HL-60 (cell line): ENCODE data around the gene LPCAT1.

Experiments used
- DNase-seq, 2 experiments: peaks; one replicate each; pipeline ENCODE4 v3.0.0-alpha.2; 2010 to 2020; ENCODE audit warnings: low read depth in 1 of 2, low spot score in 1 of 2
- H3K27ac ChIP-seq: fragments of 250-450 bp; sonication (Bioruptor Pico); replicated peaks from 2 replicates; pipeline ENCODE4 v1.5.1; 2020; ENCODE audit warnings: mild to moderate bottlenecking, moderate library complexity
- H3K27me3 ChIP-seq: fragments of 250-450 bp; sonication (Bioruptor Pico); 2 replicates; pipeline ENCODE4 v1.5.1; 2021; ENCODE audit warnings: mild to moderate bottlenecking, moderate library complexity; ENCODE audit not compliant: insufficient read depth, poor library complexity, severe bottlenecking
- H3K4me3 ChIP-seq: replicated peaks from 2 replicates; pipeline ENCODE4 v1.5.1; 2011; ENCODE audit warnings: mild to moderate bottlenecking, control low read depth, low read length; ENCODE audit not compliant: insufficient read depth
- CTCF ChIP-seq: IDR thresholded peaks from one replicate; pipeline ENCODE4 v1.5.1; 2011; ENCODE audit warnings: low read length, control low read depth, inconsistent platforms; ENCODE audit not compliant: insufficient read depth
- GABPA ChIP-seq: IDR thresholded peaks from 2 replicates; pipeline ENCODE4 v1.6.1; 2012; ENCODE audit warnings: low read depth
- POLR2AphosphoS5 ChIP-seq: IDR thresholded peaks from 2 replicates; pipeline ENCODE4 v1.6.1; 2012; ENCODE audit warnings: low read depth
- REST ChIP-seq: IDR thresholded peaks from 2 replicates; pipeline ENCODE4 v1.6.1; 2012; ENCODE audit warnings: low read depth; ENCODE audit not compliant: insufficient replicate concordance
- SPI1 ChIP-seq: IDR thresholded peaks from 2 replicates; pipeline ENCODE4 v1.6.1; 2012; ENCODE audit warnings: low read depth, mild to moderate bottlenecking, borderline replicate concordance

LPCAT1 gene

GRCh38 chr5:1441166-1441865, 82.4 kb downstream of the LPCAT1 start:
- Histone ChIP-seq H3K27ac (no peak overlapping the region), H3K27me3 (peaks cover 4% of the 10 kb centered on the region), H3K4me3 (no peak overlapping the region)
- no peak for TF ChIP-seq CTCF
- TF ChIP-seq POLR2AphosphoS5, result no peak
- TF ChIP-seq GABPA, result no peak
- TF ChIP-seq SPI1, result no peak
- no peak for TF ChIP-seq REST
- no peak for DNase-seq

- TF ChIP-seq POLR2AphosphoS5 (no peak), CTCF (no peak), GABPA (no peak), SPI1 (no peak), REST (no peak)
- no peak overlapping the region for H3K27ac ChIP-seq
- DNase-seq, result no peak
- H3K4me3 ChIP-seq, result no peak overlapping the region
- H3K27me3 ChIP-seq, result peaks cover 2% of the 10 kb centered on the region
Measured at GRCh38 chr5:1440098-1440493, 83.7 kb downstream of the LPCAT1 start.

GRCh38 chr5:1439388-1440097, 84.2 kb downstream of the LPCAT1 start:
- no peak overlapping the region for H3K4me3 ChIP-seq
- no peak for DNase-seq
- TF ChIP-seq CTCF (no peak), SPI1 (no peak), REST (no peak), POLR2AphosphoS5 (no peak), GABPA (no peak)
- H3K27me3 ChIP-seq, result peaks cover 2% of the 10 kb centered on the region
- no peak overlapping the region for H3K27ac ChIP-seq
